T-helper 1 cell (primary cell): Measurements from ENCODE around the gene LMO7.
"Not testable (repeated sequence)": the region's sequence is repeated elsewhere in the genome, so short reads cannot be mapped to it uniquely, and the experiment has no call there.

Experiments
- DNase-seq, 5 donors: peaks; one replicate each; pipeline ENCODE4 v3.0.0-alpha.2; 2012 to 2020

The LMO7 gene

DNA sequence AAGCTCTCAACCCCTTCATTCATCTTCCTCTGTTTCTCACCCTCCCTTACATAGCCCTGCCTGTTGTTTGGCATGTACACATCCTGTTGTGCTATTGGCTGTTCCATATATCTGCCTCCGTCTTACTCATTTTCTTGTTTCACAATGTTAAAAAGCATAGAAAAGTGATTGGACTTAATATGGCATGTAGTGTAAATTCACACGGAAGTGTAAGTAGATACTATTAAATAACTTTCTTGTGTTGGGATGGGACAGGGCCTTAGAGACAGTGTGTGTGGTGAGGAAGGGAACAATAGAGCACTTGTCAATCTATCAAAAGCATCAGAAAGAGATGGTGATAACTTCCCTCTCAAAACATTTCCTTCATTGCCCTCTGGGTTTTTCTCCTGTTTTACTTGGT is 12.3 kb downstream of the LMO7 start:
- DNase-seq, result no peak

DNA sequence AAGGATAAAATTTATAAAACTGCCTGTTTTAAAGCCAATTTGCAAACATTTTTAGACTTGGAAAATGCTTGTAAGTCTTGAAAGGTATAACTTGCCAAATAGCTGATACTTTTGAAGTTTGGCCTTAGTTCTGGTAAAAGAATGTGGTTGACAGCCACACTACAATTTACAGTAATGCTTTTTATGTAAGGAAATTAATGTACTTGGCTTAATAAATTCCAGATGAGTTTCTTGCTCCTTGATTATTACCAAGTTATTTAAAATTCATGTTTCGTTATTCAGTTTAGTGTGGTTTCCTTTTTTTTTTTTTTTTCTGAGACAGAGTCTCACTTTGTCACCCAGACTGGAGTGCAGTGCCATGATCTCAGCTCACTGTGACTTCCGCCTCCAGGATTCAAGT is 14.9 kb downstream of the LMO7 start:
- DNase-seq, result no peak

DNA sequence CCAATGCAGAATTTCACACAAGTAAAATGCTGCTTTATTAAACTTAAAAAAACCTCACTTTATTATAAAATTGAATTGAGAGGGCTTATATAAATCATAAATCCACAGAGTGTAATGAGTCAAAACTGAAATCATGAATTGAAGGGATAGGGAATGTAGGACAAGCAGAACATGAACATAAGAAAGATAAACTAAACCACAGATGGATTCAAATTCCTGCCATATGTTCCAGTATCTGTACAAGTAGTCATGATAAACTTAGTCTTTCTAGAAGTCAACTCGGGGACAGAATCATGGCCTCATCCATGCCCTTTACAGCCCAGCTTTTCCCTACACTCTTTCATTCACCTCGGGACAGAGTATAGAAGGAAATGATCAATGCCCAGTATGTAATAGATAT is 16.6 kb downstream of the LMO7 start:
- DNase-seq, result no peak

DNA sequence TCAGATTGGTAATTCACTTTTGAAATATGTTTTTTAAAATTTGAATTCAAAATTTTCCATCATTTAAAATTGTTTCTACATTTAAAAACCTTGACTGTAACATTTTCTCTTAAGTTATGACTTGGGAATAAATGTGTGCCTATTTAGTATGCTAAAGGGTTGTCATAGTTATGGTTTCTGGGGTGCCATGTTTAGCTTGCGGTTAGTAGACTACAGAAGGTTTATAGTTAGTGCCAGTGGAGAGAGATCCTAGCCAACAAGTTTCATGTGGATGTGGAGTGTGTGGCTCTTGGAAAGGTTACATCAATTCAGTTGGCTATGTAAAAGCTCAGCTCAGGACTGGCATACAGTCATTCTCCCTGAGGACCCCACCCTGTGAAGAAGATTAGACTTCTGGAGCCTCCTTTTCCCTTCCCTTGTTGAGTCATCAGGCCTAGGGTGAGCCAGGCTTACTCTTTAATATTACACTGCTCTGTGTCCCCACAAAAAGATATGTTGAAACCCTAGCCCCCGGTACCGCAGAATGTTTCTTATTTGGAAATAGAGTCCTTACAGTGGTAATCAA is 20.4 kb downstream of the LMO7 start:
- no peak for DNase-seq

DNA sequence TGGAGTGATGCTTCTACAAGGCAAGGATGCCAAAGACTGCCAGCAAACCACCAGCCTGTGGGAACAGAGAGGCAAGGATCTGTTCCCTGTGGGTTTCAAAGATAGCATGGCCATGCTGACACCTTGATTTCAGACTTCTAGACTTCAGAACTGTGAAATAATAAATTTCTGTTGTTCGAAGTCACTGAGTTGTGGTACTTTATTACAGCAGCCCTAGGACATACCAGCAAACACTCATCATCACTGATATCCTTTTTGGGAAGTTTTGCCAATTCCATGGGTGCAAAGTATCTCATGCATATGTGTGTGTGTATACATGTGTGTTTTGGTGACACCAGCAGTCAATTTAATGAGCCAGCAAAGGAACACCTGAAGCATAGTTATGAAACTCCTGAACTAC is 21.0 kb downstream of the LMO7 start:
- no peak for DNase-seq

DNA sequence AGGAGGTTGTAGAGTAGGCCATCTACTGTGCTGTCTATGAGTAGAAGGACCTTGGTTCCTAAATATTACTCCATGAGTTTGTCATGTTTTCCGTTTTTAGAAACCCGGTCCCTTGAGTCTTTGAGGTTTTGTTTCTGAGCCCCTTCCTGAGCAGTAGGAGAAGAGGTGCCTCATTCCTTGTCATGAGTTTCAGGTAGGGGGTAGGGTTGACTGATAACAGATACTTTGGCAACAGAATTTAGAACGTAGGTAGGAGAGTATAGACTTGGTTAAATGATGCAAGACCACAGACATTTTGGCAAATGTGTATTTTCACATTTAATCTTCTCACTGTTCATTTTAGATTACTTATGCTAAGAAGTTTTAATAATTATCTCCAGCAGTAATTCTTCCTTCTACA is 24.6 kb downstream of the LMO7 start:
- no peak for DNase-seq

DNA sequence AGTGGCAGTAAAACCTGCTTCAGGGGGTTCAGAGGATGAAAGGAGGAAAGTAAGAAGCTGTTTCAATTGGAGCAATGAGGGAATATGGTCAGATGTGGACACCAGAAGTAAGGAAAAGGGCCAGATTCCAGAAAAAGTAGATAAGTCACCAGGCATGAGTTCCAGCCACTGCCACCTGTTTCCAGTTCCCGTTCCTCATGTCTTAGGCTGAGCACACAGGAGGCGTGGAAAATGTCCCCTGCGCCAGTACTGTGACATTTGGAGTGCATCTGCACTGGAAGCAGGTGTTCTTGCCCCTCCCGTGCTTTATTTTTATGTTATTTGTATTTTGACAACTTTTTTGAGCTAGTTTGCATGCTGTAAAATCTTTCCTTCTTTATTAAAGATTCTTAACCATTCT is 25.3 kb downstream of the LMO7 start:
- no peak for DNase-seq

DNA sequence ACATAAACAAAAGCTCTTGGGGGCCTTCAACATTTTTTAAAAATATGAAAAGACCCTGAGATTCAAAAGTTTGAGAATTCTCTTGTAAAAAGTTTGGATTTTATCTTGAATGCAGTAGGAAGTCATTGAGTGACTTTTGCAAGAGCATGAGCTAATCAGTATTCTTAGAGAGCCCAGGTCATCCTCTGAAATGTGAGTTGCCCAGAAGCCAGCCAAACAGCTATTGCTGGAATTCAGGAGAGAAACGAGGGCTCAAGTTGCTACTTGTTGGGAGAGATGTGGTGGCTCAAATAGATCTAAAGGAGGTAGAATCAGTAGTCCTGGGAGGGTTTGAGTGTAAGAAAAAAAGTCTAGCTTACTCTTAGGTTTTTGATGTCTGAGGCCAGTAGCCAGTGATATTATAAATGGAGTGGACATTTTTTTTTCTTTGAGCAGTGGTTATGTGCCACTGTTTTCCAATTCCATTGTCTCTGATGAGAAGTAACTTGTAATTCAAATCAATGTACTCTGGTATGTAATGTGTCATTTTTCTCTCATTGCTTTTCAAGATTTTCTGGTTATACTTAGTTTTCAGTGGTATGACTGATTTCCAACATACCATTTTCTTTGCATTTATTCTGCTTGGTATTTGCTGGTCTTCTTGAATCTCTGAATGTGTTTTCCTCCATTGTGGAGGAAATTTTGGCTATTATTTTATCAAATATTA is 30.7 kb downstream of the LMO7 start:
- DNase-seq, result no peak

DNA sequence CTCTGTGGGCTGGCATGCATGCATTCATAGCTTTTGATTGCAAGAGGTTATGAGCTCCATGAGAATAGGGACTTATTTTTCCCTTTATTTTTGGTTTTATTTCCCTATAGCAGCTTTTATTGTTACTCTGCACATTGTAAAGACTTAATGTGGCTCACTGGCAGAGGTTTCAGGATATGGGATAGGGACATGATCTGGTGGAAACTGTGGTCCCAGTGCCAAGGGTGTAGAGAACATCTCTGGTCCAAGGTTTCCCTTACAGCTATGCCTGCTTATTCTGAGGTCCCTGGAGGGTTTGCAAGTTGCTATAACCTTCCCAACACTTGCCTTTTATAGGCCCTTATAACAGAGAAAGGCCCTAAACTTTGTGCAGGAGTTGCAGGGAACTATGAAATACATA is 33.6 kb downstream of the LMO7 start:
- no peak for DNase-seq

DNA sequence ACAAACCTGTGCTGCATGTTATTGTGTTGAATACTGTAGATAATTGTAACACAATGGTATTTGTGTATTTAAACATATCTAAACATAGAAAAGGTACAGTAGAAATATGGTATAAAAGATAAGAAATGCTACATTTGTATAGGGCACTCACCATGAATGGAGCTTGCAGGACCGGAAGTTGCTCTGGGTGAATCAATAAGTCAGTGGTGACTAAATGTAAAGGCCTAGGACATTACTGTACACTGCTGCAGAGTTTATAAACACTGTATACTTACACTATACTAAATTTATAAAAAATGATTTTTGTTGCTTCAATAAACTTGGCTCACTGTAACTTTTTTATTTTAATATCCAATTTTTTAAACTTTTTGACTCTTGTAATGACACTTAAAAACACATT is 34.4 kb downstream of the LMO7 start:
- no peak for DNase-seq

DNA sequence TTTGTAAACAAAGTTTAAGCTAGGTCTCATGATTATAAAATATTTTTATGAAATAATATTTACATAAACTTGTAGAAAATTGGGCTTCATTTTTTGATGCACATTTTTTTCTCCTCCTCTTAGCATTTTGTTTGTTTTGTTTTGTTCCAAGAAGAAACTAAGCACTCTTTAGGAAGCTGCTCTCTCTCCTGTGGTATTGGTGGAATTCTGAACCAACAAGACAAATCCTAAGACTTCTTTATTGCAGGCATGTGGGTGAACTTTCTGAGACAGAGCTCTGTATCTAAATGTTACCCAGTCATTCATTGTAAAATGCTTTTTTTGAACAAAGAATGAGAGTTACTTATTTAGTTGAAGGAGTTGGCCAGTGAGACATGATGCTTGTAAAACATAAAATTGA is 39.3 kb downstream of the LMO7 start:
- no peak for DNase-seq

DNA sequence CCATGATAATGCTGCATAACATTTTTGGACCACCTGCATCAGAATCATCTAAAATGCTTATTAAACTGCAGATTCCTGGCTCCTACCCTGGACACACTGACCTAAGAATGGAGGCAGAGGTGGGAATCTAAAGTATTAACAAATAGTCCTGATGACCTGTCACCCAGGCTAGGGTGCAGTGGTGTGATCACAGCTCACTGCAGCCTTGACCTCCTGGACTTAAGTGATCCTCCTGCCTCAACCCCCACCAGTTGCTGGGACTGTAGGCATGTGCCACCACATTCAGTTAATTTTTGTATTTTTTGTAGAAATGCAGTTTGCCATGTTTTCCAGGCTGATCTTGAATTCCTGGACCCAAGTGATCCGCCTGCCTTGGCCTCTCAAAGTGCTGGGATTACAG is 43.3 kb downstream of the LMO7 start:
- DNase-seq, result no peak

DNA sequence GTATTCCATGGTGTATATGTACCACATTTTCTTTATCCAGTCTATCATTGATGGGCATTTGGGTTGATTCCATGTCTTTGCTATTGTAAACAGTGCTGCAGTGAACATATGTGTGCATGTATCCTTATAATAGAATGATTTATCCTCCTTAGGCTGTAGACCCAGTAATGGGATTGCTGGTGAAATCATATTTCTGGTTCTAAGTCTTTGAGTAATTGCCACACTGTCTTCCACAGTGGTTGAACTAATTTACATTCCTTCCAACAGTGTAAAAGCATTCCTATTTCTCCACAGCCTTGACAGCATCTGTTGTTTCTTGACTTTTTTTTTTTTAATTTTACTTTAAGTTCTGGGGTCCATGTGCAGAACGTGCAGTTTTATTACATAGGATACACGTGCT is 44.1 kb downstream of the LMO7 start:
- DNase-seq, result not testable (repeated sequence)

DNA sequence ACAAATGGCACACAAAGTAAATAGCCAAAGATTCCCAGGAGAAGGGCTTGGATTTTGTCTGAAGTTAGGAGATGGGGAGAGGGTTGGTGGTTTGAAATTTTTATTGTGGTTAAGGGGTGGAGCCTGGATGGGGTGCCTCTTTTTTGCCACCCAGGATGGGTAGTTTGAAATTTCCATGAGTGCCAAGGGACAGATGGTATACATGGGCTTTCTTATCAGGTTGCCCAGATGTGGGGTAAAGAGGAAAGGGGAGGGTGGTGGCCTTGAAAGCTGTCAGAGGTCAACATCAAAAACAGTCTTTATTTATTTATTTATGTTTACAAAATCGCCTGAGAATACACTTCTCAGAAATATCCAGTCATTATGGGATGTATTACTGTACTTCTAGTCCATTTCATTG is 46.2 kb downstream of the LMO7 start:
- DNase-seq, result no peak

DNA sequence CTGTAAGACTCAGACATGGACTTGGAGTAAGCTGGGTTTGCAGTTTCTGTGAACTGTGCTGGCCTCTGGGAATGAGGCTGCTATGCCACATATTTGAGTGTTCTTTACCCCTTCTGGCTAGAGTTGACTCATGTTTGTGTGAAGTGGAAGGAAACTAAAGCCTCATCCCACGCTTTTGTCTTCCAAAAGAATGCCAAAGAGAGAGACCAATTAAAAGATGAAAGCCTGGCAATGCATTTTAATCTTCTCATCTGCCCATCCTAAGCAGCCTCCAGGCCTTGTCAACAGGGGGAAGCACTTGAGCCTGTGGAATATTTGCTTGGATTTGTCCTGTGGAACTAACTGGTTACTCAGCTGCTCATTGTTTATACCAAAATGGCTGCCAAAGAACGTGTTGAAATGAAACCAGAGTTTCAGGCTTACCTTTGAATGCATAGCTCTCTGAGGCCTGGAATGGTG is 49.1 kb downstream of the LMO7 start:
- DNase-seq, result no peak

DNA sequence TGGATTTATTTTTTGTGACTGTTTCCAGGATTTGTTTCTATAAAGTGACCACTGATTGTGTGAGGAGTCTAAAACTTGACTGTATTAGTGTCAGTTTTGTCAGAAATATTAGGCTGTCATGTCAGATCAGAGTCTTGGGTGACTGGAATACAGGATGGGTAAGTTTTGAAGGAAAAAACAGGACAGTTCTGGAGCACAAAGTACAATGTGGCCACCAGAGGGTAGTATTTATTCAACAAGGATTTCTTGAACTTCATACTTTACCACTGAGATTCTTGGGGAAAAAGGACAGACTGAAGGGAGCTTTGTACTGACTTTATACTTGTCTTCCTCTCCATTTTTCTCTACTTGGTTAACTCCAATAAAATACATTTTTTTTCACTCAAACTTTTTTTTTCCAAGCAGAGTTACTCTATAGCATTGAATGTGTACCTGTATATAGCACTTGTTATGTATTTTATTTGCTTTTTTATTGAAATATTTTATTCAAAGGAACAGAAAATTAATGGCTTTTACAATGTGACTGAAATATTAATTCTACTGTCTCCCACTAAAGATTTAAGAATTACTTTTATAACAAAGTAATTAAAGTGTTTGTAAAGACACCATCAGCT is 51.1 kb downstream of the LMO7 start:
- DNase-seq, result no peak

DNA sequence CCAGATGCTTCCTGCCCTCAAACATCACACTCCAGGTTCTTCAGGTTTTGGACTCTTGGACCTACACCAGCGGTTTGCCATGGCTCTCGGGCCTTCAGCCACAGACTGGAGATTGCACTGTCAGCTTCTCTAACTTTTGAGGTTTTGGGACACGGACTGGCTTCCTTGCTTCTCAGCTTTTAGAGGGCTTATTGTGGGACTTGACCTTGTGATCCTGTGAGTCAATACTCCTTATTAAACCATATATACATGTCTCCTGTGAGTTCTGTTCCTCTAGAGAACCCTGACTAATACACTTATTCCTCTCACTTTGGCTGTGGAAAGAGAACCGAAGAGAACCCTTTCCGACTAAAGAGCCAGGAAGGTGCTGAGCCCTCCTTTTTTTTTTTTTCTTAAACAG is 53.6 kb downstream of the LMO7 start:
- DNase-seq, result no peak

DNA sequence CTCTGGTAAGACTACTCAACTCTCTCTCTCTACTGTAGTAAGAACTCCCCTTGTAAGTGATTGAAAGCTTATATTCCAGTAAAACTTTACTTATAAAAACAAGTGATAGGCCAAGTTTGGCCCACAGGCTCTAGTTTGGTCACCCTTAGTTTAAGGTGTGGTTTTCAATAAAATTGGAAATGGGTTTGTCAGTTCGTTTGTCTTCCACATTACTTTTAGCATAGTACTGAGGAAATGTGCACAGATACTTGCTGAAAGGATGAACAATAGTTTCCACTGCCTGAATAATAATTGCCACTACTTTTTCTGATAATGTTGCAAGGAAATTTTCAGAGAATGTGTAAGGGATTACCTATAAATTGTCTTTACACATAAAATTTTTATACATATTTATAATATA is 54.5 kb downstream of the LMO7 start:
- DNase-seq, result no peak

DNA sequence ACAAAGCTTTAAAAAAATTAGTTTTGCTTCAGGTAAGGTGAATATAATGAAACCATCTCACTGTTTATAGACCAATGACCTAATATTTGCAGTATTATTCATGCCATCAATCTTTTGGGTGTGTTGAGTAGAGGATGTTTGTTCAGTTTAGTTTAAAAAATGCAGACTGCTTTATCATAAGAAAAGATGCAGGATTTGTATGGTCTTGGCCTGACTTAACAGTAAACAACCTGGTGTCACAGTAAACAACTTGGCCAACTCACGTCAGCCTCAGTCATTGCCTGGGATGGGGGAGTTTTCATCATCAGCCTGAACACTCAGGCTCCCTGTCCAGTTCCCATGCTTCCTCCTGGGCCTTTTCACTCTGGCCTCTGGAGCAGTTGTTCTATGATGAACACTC is 55.1 kb downstream of the LMO7 start:
- no peak for DNase-seq

DNA sequence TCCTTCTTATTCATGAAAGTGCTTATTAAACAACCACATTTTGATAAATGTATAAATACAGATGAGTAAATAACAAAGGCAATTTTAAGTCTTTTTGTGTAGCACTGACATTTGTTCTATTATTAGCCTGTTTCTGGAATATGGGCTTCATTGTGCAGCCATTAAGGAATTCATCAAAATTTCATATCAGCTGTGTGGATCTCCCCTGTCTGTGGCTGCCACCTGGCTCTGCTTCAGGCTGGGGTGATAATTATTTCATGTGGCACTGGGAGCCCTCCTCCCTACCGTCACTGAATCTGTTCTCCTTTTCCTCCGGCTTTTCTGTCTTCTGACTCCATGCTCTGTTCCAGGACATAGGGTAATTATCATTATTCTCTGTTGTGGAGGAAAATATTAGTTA is 57.1 kb downstream of the LMO7 start:
- no peak for DNase-seq

DNA sequence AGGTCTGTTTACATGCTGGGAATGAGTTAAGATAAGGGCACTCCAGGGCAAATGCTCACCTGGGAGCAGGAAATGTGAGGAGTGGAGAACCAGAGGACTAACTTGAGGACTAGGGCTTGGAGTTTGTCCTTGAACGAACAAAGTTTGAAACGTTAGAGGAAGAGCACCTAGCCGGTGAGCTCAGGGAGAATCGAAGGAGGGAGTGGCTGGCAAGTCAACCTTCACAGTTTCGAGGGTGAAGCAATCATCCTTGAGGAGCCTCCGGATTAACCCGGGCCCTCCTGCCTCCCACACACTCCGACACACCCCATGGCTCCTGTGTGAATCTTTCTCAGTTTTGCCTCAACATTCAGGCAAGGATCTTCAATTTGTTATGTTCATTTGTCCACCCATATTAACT is 58.6 kb downstream of the LMO7 start:
- DNase-seq, result no peak

DNA sequence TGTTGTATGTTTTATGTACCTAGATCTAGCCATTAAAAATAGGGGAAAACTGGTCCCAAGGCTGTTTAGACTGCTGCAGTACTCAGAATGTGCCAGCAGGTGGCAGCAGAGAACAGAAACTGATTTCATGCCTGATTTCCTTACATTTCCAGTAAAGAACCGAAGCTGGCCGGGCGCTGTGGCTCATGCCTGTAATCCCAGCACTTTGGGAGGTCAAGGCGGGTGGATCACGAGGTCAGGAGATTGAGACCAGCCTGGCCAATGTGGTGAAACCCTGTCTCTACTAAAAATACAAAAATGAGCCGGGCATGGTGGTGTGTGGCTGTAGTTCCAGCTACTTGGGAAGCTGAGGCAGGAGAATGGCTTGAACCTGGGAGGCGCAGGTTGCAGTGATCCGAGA is 59.8 kb downstream of the LMO7 start:
- peak; percentile 27 to 69 (median 50) for DNase-seq

DNA sequence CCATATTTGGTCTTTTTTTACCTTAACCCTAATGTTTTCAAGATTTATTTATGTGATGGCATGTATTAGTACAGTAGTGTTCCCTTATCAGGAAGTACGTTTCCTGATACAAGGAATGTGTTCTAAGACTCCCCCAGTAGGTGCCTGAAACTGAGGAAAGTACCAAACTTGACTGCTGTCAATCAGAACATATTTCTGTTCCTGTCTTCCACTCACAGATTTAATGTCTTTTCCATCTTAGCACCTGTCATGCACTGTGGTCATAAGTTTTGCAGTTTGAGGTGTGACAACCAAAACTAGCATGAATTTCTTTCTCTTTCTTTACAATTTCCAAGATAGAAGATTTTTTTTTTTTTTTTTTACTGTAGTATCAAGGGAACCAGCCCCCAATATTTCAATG is 62.9 kb downstream of the LMO7 start:
- DNase-seq, result no peak

DNA sequence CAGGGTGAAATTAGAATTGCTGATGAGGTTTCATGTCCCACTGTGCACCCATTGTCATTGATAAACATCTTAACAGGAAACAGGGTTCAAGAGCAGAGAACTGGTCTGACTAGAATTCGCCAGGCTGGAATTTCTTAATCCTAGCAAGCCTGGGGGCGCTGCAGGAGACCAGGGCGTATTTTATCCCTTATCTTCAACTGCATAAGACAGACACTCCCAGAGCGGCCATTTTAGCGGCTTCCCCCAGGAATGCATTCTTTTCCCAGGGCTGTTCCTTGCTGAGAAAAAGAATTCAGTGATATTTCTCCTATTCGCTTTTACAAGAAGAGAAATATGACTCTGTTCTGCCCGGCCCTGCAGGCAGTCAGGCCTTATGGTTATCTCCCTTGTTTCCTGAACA is 63.6 kb downstream of the LMO7 start:
- DNase-seq, result not testable (repeated sequence)

DNA sequence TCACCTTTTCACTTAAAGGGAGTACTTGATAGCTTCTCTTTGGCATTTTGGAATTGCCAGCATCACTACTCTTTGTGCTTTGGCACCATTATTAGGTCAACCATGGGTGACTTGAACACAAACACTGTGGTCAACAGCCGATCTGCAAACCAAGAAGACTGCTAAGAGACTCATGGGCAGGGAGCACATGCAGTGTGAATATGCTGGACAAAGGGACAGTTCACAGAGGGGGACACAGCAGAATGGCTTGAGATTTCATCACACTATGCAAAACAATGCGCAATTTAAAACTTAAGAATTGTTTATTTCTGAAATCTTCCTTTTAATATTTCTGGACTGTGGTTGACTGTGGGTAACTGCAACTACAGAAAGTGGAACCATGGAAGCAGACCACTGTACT is 64.4 kb downstream of the LMO7 start:
- DNase-seq, result no peak
